ENCODE results near the gene KCNMB4.

DNA sequence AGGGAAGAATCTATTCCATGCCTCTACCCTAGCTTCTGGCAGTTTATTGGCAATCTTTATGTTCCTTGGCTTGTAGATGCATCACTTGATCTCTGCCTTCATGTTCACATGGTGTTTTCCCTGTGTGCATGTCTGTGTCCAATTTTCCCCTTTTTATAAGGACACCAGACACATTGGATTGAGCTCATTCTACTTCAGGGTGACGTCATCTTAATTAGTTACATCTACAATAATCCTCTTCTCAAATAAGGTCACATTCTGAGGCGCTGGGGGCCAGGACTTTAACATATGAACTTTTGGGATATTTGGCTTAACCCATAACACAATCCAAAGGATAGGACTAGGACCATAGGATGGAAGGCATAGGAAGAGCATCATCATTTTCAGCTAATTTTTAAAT is 101.4 kb downstream of the KCNMB4 start:
- TF ChIP-seq, protein P1, sequence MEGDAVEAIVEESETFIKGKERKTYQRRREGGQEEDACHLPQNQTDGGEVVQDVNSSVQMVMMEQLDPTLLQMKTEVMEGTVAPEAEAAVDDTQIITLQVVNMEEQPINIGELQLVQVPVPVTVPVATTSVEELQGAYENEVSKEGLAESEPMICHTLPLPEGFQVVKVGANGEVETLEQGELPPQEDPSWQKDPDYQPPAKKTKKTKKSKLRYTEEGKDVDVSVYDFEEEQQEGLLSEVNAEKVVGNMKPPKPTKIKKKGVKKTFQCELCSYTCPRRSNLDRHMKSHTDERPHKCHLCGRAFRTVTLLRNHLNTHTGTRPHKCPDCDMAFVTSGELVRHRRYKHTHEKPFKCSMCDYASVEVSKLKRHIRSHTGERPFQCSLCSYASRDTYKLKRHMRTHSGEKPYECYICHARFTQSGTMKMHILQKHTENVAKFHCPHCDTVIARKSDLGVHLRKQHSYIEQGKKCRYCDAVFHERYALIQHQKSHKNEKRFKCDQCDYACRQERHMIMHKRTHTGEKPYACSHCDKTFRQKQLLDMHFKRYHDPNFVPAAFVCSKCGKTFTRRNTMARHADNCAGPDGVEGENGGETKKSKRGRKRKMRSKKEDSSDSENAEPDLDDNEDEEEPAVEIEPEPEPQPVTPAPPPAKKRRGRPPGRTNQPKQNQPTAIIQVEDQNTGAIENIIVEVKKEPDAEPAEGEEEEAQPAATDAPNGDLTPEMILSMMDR (IDR thresholded peaks at IDR 0.05; ENCODE audit: borderline replicate concordance, extremely low read depth, low read length, poor library complexity, severe bottlenecking) = no peak
- no peak for TF ChIP-seq EZH2 (IDR thresholded peaks at IDR 0.05; ENCODE audit: borderline replicate concordance, low read depth, low read length, severe bottlenecking)

Measured in DND-41 (cell line).